HG02885 (cell line): ENCODE data around the gene CRYBG1.

Experiments used
- ATAC-seq: cut with Tn5 transposase; IDR thresholded peaks from one replicate; pipeline ENCODE4 v1.9.1; 2021; ENCODE audit warnings: mild to moderate bottlenecking; ENCODE audit not compliant: unreplicated experiment, poor library complexity

The CRYBG1 gene

DNA sequence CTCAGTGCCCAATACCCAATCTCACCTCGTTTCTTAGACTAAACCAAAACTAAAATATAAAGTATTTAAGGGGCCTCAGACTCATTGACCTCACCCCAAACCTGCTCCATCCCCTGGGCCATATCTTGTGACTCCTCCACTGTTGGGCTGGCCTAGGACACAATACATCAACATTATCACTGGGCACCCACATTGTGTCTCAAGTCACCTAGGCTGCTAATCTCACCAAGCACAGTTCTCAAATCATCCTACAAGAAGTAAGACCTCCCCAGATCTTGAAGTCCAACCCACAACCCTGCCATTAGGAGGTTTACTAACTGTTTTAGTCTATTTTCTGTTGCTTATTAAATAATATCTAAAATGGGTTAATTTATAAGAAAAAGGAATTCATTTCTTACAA is 96.2 kb downstream of the CRYBG1 start:
- ATAC-seq = no peak

DNA sequence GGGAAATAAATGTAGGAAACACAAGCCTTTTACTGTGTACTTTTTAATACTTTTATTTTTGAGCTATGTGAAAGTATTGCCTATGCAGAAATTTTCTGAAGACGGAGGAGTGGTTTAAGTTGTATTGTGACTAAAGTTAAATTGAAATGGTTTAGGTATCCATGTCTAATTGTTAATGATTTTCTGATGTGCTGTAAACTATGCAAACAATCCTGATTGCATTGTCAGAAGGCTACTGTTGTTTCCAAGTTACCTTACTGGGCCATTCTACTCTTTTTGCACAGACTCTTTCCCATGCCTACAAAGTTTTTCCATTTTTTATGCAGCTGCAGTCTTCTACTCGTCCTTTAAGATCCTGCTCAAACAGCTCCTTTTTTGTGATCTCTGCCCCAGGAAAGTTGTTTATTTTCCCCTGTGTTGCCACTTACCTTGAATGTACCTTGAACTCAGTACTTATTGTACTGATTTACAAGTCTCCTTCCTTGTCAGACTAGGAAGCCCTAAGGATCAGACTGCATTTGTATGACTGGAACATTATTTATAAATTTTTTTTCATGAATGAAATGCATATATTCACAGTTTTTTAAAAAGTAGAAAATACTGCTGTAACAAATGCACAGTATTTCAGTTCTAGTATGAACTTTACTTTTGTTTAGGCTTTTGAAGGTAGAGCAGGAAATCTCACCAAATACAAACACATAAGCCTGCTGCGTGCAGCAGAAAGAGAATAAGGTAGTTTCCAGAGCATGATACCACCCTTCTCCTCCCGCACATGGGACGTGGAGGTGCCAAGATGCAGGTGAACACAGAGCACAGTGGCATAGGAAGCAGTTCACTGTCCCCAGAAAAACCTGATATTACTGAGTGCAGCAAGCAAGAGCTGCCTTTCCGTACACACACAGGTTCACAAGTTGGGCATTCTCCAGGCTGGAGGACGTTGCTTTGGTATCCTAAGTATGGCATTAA is 97.8 kb downstream of the CRYBG1 start:
- ATAC-seq = no peak

DNA sequence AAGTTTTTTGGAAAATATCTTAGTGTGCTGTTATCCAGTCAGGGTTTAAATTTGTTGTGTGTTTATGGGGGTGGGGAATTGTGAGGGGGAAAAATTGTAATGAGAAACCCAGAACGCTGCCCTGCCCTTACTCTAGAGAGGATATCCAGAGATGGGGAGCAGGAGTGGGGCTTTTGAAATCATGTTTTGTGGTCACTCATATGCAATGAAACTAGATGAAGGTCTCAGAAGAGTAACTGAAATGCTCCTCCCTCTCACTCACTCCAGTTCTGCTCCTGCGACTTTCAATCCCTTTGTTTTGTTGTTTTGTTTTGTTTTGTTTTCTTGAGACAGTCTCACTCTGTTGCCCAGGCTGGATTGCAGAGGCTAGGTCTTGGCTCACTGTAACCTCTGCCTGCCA is 100.0 kb downstream of the CRYBG1 start:
- ATAC-seq = no peak

DNA sequence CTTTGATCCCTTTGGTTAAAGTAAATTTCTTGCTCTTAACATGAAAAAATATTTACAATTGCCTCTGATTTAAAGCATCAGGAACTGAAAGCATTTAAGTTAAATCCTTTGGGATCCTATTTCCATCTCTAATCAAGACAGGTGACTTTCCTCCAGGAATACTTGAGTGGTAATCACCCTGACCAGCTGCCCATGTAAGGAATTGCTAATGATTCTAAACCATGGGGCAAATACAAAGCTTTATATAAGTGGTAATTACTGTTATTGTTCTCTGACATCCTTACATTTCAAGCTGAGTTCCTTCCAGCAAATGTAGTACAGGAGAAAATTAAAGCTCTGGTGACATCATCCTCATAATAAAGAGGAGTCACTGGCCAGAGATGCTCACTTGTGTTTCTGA is 100.6 kb downstream of the CRYBG1 start:
- no peak for ATAC-seq

DNA sequence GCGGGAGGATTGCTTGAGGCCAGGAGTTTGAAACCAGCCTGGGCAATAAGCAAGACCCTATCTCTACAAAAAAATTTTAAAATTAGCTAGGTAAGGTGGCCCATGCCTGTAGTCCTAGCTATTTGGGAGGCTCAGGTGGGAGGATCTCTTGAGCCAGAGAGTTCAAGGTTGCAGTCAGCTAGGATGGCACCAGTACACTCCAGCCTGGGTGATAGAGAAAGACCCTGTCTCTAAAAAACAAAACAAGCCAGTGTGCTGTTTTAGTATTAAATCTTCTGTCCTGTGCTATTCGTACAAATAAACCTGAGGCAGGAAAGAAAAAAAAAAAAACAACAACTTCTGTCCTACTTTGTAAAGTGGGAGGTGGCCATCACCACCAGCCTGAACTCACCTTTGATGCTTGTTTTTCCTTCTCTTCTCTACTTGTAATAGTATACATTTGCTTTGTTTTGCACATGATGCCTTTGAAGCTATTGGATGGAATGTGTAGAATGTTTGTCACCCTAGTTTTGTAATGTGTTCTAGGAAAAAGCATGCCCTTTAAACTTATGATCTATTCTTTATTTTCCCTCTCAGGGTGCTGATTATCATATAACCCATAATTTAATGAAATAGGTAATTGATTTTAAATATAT is 102.5 kb downstream of the CRYBG1 start:
- ATAC-seq = no peak

DNA sequence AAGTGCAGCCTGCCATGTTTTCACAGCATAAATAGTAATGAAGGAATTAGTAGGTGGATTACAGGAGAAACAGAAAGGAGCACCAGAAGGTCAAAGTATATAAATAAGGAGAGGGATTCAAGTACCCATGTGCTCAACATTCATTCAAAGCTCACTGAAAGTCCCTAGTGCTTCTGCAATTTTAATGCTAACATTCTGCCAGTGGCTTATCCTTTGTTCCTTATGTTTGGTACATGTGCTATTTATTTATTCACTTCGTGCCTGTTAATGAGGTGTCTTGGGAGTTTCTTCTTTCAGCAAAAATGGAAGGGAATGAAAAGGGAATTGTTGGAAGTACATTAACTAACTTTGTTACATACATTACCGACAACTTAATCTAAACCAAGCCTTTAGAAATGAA is 105.7 kb downstream of the CRYBG1 start:
- ATAC-seq = no peak

DNA sequence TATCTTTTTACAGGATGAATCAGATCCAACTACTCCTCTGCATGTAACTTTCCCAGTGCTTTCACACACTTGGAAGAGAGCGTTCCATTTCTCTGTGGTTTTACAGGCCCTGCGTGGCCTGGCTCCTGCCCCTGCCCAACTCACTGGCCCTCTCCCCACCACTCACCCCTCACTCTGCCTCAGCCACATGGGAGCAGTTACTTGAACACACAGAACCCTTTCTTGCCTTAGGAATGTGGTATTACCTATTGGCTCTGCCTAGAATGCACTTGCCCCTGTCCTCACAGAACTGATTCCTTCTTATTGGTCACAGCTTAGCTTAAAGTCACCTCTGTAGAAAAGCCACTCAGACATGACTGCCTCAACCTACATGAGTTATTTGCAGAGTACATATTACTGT is 108.4 kb downstream of the CRYBG1 start:
- ATAC-seq = no peak

DNA sequence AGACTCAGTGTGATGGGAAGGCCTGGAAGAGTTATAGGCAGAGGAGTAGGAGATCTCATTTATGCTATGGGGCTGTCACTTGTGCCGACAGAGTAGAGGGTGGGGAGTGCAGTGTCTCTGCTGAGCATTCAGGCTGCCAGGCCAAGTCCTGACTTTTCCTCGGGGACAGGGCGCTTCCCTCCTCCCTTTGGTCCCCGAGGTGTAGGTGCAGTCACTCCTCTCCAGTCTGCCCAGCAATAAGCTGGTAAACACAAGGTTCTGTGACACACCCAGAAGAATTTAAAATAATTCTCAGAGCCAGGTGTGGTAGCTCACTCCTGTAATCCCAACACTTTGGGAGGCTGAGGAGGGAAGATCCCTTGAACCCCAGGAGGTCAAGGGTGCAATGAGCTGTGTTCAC is 109.4 kb downstream of the CRYBG1 start:
- ATAC-seq = no peak

DNA sequence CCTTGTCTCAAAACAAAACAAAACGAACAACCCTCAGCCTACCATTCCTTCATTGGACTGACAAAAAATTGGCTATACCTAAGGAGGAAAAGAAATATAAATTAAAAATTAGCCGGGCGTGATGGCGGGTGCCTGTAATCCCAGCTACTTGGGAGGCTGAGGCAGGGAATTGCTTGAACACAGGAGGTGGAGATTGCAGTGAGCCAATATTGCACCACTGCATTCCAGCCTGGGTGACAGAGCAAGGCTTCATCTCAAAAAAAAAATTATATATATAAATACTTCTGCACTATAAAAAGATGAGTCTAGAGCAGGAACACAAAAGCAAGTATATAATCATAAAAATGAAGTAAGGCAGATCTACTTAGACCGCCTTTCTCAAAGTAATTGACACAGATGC is 109.8 kb downstream of the CRYBG1 start:
- no peak for ATAC-seq

DNA sequence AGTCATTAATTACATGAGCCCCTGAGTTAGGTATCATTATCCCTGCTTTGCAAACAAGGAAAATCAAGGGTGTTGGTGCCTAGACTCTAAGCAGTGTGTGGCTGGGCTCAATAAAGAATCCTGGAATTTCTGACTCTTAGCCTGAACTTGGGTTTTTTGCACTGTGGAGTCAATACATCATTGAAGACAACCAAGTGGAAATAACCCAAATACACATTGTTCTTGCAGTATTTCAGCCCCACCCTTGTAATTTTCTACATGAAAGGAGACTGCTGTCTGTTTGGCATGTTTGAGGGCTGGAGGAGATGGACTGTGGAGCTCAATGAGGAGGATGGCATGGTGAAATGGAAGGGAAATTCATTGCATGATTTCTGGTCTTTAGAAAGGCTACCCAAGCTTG is 110.3 kb downstream of the CRYBG1 start:
- ATAC-seq = no peak

DNA sequence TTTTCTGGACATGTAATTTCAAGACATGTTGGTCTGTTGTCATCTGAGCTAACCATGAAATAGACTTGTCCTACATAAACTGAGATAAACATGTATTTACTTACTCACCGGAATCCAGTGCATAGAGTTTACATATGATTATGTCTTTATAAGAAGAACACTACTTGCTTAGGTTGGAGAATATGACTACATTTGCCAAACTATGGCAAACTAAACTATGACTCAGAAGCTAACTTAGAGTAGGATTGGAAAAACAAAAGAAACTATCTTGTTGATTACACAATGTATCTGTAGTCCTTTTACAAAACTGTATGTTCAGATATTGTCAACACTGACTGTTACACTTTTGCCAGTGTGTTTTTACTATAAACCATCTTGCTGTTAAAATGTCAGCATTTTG is 113.3 kb downstream of the CRYBG1 start:
- no peak for ATAC-seq

DNA sequence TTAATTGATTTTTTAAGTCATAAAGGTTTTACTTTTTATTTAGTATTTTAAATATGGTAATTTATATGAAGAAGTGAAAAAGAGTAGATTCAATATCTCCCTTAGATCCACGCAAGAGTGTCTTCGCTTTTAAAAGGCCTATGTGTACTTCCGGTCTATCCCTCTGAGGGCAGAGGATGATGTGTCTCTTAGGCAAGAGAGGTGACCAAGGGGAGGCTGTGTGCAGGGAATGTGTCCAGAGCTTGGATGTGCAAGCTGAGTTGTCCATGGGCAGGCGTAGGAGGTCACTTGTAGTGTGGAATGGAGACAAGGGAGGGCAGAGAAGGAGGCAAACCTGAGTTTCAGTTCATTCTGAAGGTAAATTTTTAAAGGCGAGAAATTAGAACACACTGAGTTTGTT is 113.9 kb downstream of the CRYBG1 start:
- ATAC-seq = no peak

DNA sequence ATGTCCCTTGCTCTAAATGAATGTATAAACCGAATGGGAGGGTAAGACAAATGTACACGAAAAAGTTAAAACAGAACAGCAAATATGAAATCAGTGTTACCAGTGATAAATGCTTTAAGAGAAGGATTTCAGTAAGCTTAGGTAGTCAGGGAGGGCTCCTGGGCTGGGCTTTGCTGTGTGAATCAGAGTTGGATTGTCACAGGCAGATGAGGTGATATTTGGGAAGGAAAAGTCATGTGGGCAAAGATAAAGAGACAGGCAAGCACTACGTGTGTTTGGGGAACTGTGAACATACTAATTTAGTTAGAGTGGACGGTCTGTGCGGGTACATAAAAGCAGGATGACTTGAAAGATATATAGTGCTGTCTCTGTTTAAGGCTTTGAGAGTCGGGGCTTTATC is 114.8 kb downstream of the CRYBG1 start:
- no peak for ATAC-seq

DNA sequence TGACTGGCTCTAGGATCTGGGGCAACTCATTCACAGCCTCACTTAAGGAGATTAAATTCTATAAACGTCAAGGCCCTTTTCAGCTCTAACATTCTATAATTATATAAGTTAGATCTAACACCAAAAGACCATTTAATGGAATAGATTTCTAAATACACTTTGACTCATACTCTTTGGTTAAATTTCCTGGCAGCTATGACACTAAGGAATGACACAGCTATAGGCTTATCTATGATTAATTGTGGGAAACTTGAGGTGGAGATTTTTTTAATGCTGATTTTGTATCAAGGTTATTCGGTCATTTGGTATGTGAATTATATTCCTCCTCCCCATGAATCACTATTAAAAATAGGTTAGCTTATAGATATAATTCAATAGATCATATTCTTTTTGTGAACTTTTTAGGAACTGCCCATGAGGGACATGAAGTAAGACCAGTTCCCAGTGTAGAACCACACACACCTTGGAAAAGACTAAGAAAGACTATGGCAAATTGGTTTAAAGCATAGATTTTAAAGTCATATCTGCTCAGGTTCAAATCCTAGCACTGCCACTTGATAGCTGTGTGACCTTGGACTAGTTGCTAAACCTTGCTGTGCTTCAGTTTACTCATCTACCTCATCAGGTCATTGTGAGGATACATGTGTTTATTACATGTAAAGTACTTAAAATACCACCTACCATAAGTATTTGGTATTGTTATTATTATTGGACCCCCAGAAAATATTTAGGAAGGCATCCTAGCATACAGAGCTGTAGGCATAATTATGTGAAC is 116.0 kb downstream of the CRYBG1 start:
- no peak for ATAC-seq

DNA sequence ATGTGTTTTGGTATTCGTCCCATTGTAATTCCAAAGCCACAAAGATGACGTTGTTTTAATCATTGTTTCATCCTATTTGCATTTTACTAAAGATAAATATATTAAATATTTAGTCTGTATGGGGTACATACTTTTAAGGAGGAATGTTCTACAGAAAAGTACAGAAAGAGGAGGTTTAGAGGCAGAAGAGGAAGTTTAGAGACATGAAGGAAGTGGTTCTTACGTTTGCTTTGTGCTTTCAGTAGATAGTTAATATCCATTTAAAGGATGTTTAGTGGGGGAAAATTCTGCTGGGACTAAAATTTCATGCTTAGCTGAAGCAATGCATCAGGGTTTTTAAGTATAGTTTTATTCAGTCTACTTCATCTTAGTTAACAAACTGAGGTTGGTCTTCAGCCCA is 116.6 kb downstream of the CRYBG1 start:
- ATAC-seq = no peak

DNA sequence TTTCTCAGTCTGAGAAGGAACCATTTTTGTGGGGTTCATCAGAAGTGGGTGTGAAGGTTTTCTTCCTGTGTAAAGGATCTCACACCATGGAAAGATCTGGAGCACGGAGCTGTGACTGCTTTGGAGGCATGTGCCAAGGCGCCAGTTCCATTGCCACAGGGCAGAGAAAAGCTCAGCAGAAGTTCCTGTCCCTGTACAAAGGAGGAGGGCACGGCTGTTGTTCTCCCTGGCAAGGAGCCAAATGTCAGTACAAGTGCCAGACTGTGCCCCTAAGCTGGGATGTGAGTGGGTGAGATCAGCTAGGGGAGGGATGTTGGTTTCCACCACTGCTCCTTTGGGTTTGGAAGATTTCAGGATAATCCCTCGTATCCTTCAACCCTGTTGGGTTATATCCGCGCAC is 117.3 kb downstream of the CRYBG1 start:
- ATAC-seq = no peak

DNA sequence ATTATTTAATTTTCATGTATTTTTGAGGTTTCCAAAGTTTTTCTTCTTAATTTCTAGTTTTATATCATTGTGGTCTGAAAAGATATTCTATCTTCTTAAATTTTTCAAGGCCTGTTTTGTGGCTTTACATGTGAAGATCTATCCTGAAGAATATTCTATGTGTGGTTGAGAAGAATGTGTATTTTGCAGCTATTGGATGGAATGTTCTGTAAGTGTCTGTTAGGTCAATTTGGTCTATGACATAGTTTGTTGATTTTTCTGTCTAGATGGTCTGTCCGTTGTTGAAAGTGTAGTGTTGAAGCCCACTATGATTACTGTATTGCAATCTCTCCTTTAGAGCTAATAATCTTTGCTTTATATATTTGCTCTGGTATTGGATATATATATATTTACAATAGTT is 125.7 kb downstream of the CRYBG1 start:
- ATAC-seq = no peak

DNA sequence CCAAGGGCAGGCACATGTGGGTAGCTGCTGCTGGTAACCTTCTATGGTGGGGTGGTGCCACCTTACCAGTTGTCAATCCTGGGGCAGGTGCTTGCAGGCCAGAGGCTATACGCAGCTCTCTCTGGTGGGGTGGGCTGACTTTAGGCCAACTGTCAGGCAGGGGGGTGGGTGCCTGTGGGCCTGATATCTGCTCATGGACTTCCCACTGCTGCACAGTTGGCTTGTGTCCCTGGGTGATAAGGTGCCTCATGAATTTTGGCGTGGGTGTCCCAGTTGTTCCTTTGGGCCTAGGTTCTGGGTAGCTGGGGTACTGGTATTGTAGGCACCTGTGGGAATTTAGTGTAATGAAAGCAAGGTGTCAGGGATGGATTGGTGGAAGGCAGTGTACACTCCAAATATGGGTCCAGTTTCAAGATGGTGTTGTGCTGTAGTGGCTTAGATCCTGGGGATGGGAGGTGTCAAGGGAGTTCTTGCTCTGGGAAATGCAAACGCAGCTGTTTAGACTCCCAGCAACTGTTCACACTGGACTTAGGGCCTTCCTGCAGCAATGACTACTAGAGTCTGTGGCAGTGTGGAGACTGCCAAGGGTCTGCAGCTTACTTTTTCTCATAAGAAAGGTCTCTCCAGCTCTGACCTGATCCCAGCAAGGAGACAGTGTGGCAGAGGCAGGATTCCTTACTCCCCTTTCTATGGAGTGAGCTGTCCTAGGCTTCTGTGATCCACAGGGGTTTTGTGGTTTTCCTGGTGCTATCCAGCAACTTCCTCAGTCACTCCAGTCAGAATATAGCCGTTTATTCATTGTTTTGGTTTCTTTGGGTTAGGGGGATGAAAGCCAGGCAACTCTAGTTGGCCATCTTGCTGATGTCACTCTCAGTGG is 128.2 kb downstream of the CRYBG1 start:
- no peak for ATAC-seq

DNA sequence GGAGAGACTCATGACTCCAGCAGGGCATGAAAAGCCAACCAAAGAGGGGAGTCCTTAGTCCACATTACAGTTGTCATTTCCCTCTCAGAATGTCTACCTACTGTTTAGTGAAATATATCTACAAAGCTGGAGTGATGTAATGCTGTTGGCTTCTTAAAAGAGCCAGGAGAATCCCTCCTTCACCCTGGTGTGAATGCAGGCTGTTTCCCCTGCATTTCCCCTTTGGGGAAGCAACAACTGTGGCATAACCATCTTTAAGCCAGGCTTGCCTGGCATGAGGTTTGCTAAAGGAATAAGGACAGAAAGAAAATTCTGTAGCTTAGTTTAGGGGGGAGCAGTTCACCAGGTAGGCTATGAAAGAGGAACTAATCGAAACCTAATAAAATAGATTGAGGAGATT is 129.5 kb downstream of the CRYBG1 start:
- ATAC-seq = no peak

DNA sequence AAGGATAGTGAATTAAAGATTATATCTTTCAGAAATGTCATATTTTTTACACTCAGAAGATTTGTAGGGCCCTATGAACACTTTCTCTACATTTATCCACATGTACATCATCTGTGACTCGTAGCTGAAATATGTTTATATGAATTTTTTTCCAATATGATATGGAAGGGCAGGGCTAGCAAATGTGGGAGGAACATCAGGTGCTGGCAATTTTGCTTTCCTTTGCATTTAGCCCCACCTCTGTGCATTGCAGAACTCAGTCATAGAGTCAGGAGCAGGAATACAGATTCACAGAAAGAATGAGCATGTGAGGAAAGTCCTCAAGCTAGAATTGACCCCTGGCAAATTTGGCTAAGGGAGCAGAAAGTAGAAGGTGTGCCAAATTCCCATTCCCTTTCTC is 129.9 kb downstream of the CRYBG1 start:
- ATAC-seq = no peak
